K562 (cell line): ENCODE results near the gene ABCC5. TPM values are rescaled to one million over a fixed set of nuclear protein-coding genes. Genes with fewer than 3 reads are reported as not detected.

Experiments
- ATAC-seq: fragments of 200-7000 bp; cut with Tn5 transposase; 3 replicates; pipeline ENCODE4 v1.9.1; 2020; ENCODE audit warnings: moderate library complexity
- BruUV-seq: library from RNA; stranded (reverse); fragments of 400-500 nt; replicated peaks from 2 replicates; lab custom pipeline; 2021; lab: Mats Ljungman, UMichigan
- CTCF ChIA-PET: fragments of 300-600 bp; formaldehyde crosslinking; extraction: SDS; loops from one replicate; lab custom pipeline; 2021; ENCODE audit warnings: low intra/inter-chr PET ratio; lab: Yijun Ruan, JAX
- POLR2A ChIA-PET: fragments of 300-600, 350-650 bp; sonication (Branson Sonifier 250); formaldehyde crosslinking; extraction: SDS; loops from one replicate; lab custom pipeline; 2021; ENCODE audit warnings: antibody characterized with exemption, inconsistent platforms; lab: Yijun Ruan, JAX
- DNase-seq, 4 experiments: peaks; one replicate each; pipeline versions ENCODE4 v3.0.0 to v3.0.0-alpha.2; 2011 to 2018; ENCODE audit warnings: low spot score in 3 of 4, mixed read lengths in 3 of 4; ENCODE audit errors: extremely low read depth in 1 of 4
- FAIRE-seq: peaks from 2 replicates; lab custom pipeline; 2011; peaks lifted over from hg19 to GRCh38; lab: Jason Lieb, UNC
- H2AFZ ChIP-seq: 2 replicates; pipeline ENCODE4 v1.6.0; 2011; ENCODE audit warnings: low read depth, low read length, control low read depth, inconsistent platforms
- H3K27ac ChIP-seq: fragments of 200-600 bp; 3 replicates; pipeline ENCODE4 v1.8.0; 2011; ENCODE audit warnings: low read depth, mild to moderate bottlenecking, control low read depth, inconsistent platforms, low read length, moderate library complexity, mixed read lengths; ENCODE audit errors: extremely low read depth
- H3K27me3 ChIP-seq, 2 experiments: fragments of 300-600 bp in 1 of 2; 2 replicates in 1 of 2; 3 replicates in 1 of 2; pipeline versions ENCODE4 v1.6.0 to v1.8.0; 2011; ENCODE audit warnings: inconsistent platforms in 2 of 2, low read length in 2 of 2, mild to moderate bottlenecking in 1 of 2, mixed read lengths in 1 of 2, moderate library complexity in 1 of 2; ENCODE audit not compliant: control insufficient read depth in 2 of 2, insufficient read depth in 2 of 2
- H3K36me3 ChIP-seq: fragments of 300-600 bp; 3 replicates; pipeline ENCODE4 v1.8.0; 2011; ENCODE audit warnings: mild to moderate bottlenecking, low read length, inconsistent platforms; ENCODE audit not compliant: control insufficient read depth, insufficient read depth
- H3K4me1 ChIP-seq, 2 experiments: fragments of 200-600 bp in 1 of 2; replicated peaks in 1 of 2; 2 replicates in 1 of 2; 3 replicates in 1 of 2; pipeline versions ENCODE4 v1.5.1 to v1.8.0; 2011; ENCODE audit warnings: inconsistent platforms in 2 of 2, low read length in 2 of 2, mild to moderate bottlenecking in 1 of 2, mixed read lengths in 1 of 2, moderate library complexity in 1 of 2; ENCODE audit not compliant: control insufficient read depth in 2 of 2, insufficient read depth in 2 of 2
- H3K4me2 ChIP-seq: 2 replicates; pipeline ENCODE4 v1.6.1; 2011; ENCODE audit warnings: low read length, control low read depth, inconsistent platforms, mixed read lengths; ENCODE audit not compliant: insufficient read depth
- H3K4me3 ChIP-seq: fragments of 200-600 bp; sonication (generic), shearing (Covaris generic); 2 replicates; pipeline ENCODE4 v1.5.1; 2016; ENCODE audit warnings: control low read depth, inconsistent platforms
- H3K79me2 ChIP-seq: fragments of 200-600 bp; 3 replicates; pipeline ENCODE4 v1.8.0; 2011; ENCODE audit warnings: low read length, inconsistent platforms; ENCODE audit not compliant: control insufficient read depth, insufficient read depth
- H3K9ac ChIP-seq, 2 experiments: 2 replicates each; pipeline versions ENCODE4 v1.6.0 to v1.6.1; 2011; ENCODE audit warnings: low read depth in 2 of 2, low read length in 2 of 2, control low read depth in 1 of 2, inconsistent platforms in 1 of 2, mild to moderate bottlenecking in 1 of 2, mixed read lengths in 1 of 2; ENCODE audit not compliant: insufficient read depth in 1 of 2
- H3K9me1 ChIP-seq: one replicate; pipeline ENCODE4 v1.6.0; 2011; ENCODE audit warnings: inconsistent platforms, mild to moderate bottlenecking, low read length, moderate library complexity; ENCODE audit not compliant: control insufficient read depth, insufficient read depth
- H3K9me3 ChIP-seq: replicated peaks from 2 replicates; pipeline ENCODE4 v1.5.1; 2011; ENCODE audit warnings: low read depth, low read length, inconsistent platforms; ENCODE audit not compliant: control insufficient read depth, insufficient read depth
- H4K20me1 ChIP-seq: replicated peaks from 2 replicates; pipeline ENCODE4 v1.6.1; 2011; ENCODE audit warnings: low read length, inconsistent platforms, mixed read lengths; ENCODE audit not compliant: control insufficient read depth, insufficient read depth
- E2F6 ChIP-seq, 2 experiments: IDR thresholded peaks; 2 replicates each; pipeline ENCODE4 v1.6.1; 2011; ENCODE audit warnings: borderline replicate concordance in 1 of 2, control low read depth in 1 of 2, low read depth in 1 of 2, low read length in 1 of 2, mild to moderate bottlenecking in 1 of 2, mixed read lengths in 1 of 2, moderate library complexity in 1 of 2; ENCODE audit not compliant: insufficient read depth in 1 of 2, insufficient read length in 1 of 2, poor library complexity in 1 of 2, severe bottlenecking in 1 of 2; ENCODE audit errors: extremely low read depth in 1 of 2
- GTF2E2 ChIP-seq: fragments of 200-800 bp; sonication (Bioruptor generic); IDR thresholded peaks from 2 replicates; pipeline ENCODE4 v1.6.1; 2016; ENCODE audit warnings: missing genetic modification characterization, missing compliant biosample characterization
- L3MBTL2 ChIP-seq: fragments of 450-650 bp; IDR thresholded peaks from 2 replicates; pipeline ENCODE4 v1.6.1; 2016; ENCODE audit warnings: mild to moderate bottlenecking, moderate library complexity
- MLLT1 ChIP-seq, 2 experiments: fragments of 450-650 bp; IDR thresholded peaks; 2 replicates each; pipeline ENCODE4 v1.6.1; 2016
- ZNF592 ChIP-seq: fragments of 450-650 bp; IDR thresholded peaks from 2 replicates; pipeline ENCODE4 v1.6.1; 2017; ENCODE audit warnings: antibody characterized with exemption, mild to moderate bottlenecking
- ZNF668 ChIP-seq: fragments of 250-450 bp; sonication (Bioruptor Pico); IDR thresholded peaks from 2 replicates; pipeline ENCODE4 v1.8.0; 2022; ENCODE audit warnings: mild to moderate bottlenecking, inconsistent platforms
- WGBS: fragments of 100-300 bp; shearing (Covaris generic); methylation state at CpG from one replicate; pipeline ENCODE4 v1.1.6; 2016; ENCODE audit warnings: low coverage, mixed read lengths; ENCODE audit not compliant: insufficient coverage; ENCODE audit errors: missing lambda C conversion rate; 5-methylcytosine and 5-hydroxymethylcytosine counted together
- in situ Hi-C: fragments of 300-500 bp; cut with MboI; formaldehyde crosslinking; loops from 4 replicates; pipeline ENCODE4 v1.15.0; 2018; ENCODE audit warnings: inconsistent platforms, mixed read lengths
- intact Hi-C: fragments of 100-400 bp; cut with micrococcal nuclease; formaldehyde crosslinking; loops from 2 replicates; pipeline ENCODE4 v1.14.2; 2022
- polyA plus RNA-seq, 8 experiments: library from polyadenylated mRNA; depleted of rRNA in 4 of 8; stranded (reverse) in 5 of 8; unstranded in 3 of 8; fragments of >200 nt; fragmentation: Nextera tagmentation in 2 of 8; fragmentation: Illumina TruSeq in 1 of 8; extraction: Ambion mirVana in 2 of 8; extraction: Trizol in 1 of 8; gene quantifications; 2 replicates each; pipeline versions ENCODE4 v1.2.1 to v1.2.3, GENCODE V29; 2011 to 2014; ENCODE audit warnings: inconsistent platforms in 1 of 8, missing spikeins in 1 of 8
- total RNA-seq, 7 experiments: library from RNA; depleted of rRNA in 6 of 7; stranded (reverse); fragments of >200 nt in 6 of 7; fragmentation: Illumina TruSeq in 2 of 7; extraction: Trizol in 2 of 7; gene quantifications; 2 replicates each; pipeline versions ENCODE4 v1.2.1 to v1.2.3, GENCODE V29; 2011 to 2021; ENCODE audit warnings: low replicate concordance in 1 of 7
- TF ChIP-seq, protein P1 (sequence below), 2 experiments: fragments of 450-650 bp; conservative IDR thresholded peaks; 2 replicates each; pipeline ENCODE4 v1.6.1; 2017; ENCODE audit warnings: mild to moderate bottlenecking in 2 of 2, moderate library complexity in 2 of 2

Gene ABCC5
- total and polyA plus RNA-seq, 9 of the 15 experiments (the other 6 are each of a cell fraction or from before 2014, with no cell fraction given), result 22.0 to 53.0 (median 41.9) TPM

GRCh38 chr3:183883291-183884096, 134.2 kb downstream of the ABCC5 start:
- in situ Hi-C loops, result no loop called here
- peak overlapping the region; percentile 98; the same call in 1 of the 2 replicates for H2AFZ ChIP-seq
- H3K79me2 ChIP-seq, result peaks cover 51% of the 10 kb centered on the region
- peaks cover 15% of the 10 kb centered on the region; the same call in 2 of the 3 replicates for H3K36me3 ChIP-seq
- H3K9ac ChIP-seq, result peak overlapping the region; percentile 73 to 88
- no peaks in the 10 kb centered on the region for H3K9me3 ChIP-seq
- peaks cover 4% of the 10 kb centered on the region; the same call in 1 of the 2 replicates for H4K20me1 ChIP-seq
- DNase-seq (peak in 1 of 4 experiments; percentile 20), FAIRE-seq (no peak), ATAC-seq (no peak)
- peak overlapping the region; percentile 96 for H3K4me2 ChIP-seq
- BruUV-seq, result TSS peak; percentile 64
- H3K9me1 ChIP-seq, result no peaks in the 10 kb centered on the region
- intact Hi-C loops, result loop anchor here (2.0 to 5.0 kb wide), 2 partner anchors 415 to 696 kb away; no protein-coding TSS in a partner anchor
- 4% methylated on average over 16 of the region's 16 CpGs for WGBS
- CTCF ChIA-PET, result interaction anchor here (1.0 to 1.5 kb wide), 2 partner anchors 380 to 415 kb away, joined by 3 to 4 read pairs; no protein-coding TSS in a partner anchor
- peaks cover 12 to 23% of the 10 kb centered on the region in 2 experiments for H3K4me1 ChIP-seq
- peaks cover 0 to 7% of the 10 kb centered on the region in 2 experiments; a peak in 2 of 5 replicates for H3K27me3 ChIP-seq
- H3K27ac ChIP-seq, result peak overlapping the region; percentile 87
- peak overlapping the region; percentile 96 for H3K4me3 ChIP-seq
- POLR2A ChIA-PET, result interaction anchor here (0.8 to 1.6 kb wide), 2 partner anchors 9 to 273 kb away, joined by 6 to 15 read pairs; no protein-coding TSS in a partner anchor
- peak in 1 of 2 experiments; percentile 48 for TF ChIP-seq E2F6 (IDR thresholded peaks at IDR 0.05; ENCODE audit: borderline replicate concordance in 1 of 2, extremely low read depth in 1 of 2, insufficient read depth in 1 of 2, insufficient read length in 1 of 2, low read depth in 1 of 2, low read length in 1 of 2, poor library complexity in 1 of 2, severe bottlenecking in 1 of 2)
- peak; percentile 84 for TF ChIP-seq L3MBTL2
- TF ChIP-seq ZNF592, result peak; percentile 63; the same call in 1 of the 2 replicates
- TF ChIP-seq GTF2E2 (tag), result 0 out of 2 replicates have a peak, but pooled peaks have one; percentile 16
- no peak for TF ChIP-seq MLLT1 (IDR thresholded peaks at IDR 0.05)
- no peak for TF ChIP-seq ZNF668
- TF ChIP-seq, protein P1, sequence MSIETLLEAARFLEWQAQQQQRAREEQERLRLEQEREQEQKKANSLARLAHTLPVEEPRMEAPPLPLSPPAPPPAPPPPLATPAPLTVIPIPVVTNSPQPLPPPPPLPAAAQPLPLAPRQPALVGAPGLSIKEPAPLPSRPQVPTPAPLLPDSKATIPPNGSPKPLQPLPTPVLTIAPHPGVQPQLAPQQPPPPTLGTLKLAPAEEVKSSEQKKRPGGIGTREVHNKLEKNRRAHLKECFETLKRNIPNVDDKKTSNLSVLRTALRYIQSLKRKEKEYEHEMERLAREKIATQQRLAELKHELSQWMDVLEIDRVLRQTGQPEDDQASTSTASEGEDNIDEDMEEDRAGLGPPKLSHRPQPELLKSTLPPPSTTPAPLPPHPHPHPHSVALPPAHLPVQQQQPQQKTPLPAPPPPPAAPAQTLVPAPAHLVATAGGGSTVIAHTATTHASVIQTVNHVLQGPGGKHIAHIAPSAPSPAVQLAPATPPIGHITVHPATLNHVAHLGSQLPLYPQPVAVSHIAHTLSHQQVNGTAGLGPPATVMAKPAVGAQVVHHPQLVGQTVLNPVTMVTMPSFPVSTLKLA (conservative IDR thresholded peaks at IDR 0.05), result peak in 1 of 2 experiments; percentile 60; a peak in 1 of 4 replicates
